ENCODE measurements around the gene SLC16A8.

- TF ChIP-seq CTCF (IDR thresholded peaks at IDR 0.05; ENCODE audit: insufficient read depth, low read depth, low read length) (no peak), EZH2 (IDR thresholded peaks at IDR 0.05; ENCODE audit: insufficient read depth, low read length) (no peak)
These were observed 49.6 kb downstream of the SLC16A8 start for GRCh38 chr22:38034278-38034882.

All from astrocyte (in vitro differentiated cells and primary cell).